Activated CD8-positive, alpha-beta memory T cell treated with anti-CD3 and anti-CD28 coated beads, Interleukin-2, amount 10 ng/mL, durations not matched to agents 7 days and 5 days (primary cell): ENCODE measurements around the gene SCN7A. TPM values are rescaled to one million over a fixed set of nuclear protein-coding genes. Genes with fewer than 3 reads are reported as not detected.
"Not testable (repeated sequence)": the region's sequence is repeated elsewhere in the genome, so short reads cannot be mapped to it uniquely, and the experiment has no call there.

Source experiments
- ATAC-seq: fragments of 150-1000 bp; cut with Tn5 transposase; one replicate; pipeline ENCODE4 v1.10.0; 2021; ENCODE audit warnings: moderate library complexity
- CTCF ChIA-PET: fragments of 350-600 bp; sonication (Branson Sonifier 250); formaldehyde crosslinking; loops from one replicate; lab custom pipeline; 2021; ENCODE audit warnings: antibody characterized with exemption; lab: Charles Lee
- DNase-seq: peaks from one replicate; pipeline ENCODE4 v3.0.0-alpha.2; 2020
- H3K27ac Mint-ChIP-seq: one replicate; pipeline ENCODE4 v1.8.0; 2021; ENCODE audit warnings: mild to moderate bottlenecking, mixed read lengths
- H3K27me3 Mint-ChIP-seq: one replicate; pipeline ENCODE4 v1.8.0; 2021; ENCODE audit warnings: mixed read lengths
- H3K36me3 Mint-ChIP-seq: one replicate; pipeline ENCODE4 v1.8.0; 2021; ENCODE audit warnings: mild to moderate bottlenecking, mixed read lengths
- H3K4me1 Mint-ChIP-seq: one replicate; pipeline ENCODE4 v1.8.0; 2021; ENCODE audit warnings: mixed read lengths
- H3K4me3 Mint-ChIP-seq: one replicate; pipeline ENCODE4 v1.8.0; 2021; ENCODE audit warnings: mild to moderate bottlenecking, moderate library complexity, mixed read lengths
- H3K9me3 Mint-ChIP-seq: one replicate; pipeline ENCODE4 v1.8.0; 2022; ENCODE audit warnings: low read depth, mixed read lengths
- total RNA-seq, 2 experiments: library from RNA; stranded (reverse); gene quantifications; one replicate each; pipeline ENCODE4 v1.2.3, GENCODE V29; 2021

SCN7A gene
- total RNA-seq, 2 experiments from 2014 or later, result not detected

- no peak for DNase-seq
- no peaks in the 10 kb centered on the region for H3K36me3 Mint-ChIP-seq
- peaks cover 35% of the 10 kb centered on the region for H3K27me3 Mint-ChIP-seq
- no peak for ATAC-seq
- H3K4me3 Mint-ChIP-seq, result no peak overlapping the region
- no peak overlapping the region for H3K27ac Mint-ChIP-seq
- CTCF ChIA-PET, result no interaction called here
- H3K9me3 Mint-ChIP-seq, result no peaks in the 10 kb centered on the region
- peaks cover 11% of the 10 kb centered on the region for H3K4me1 Mint-ChIP-seq
These were observed 120.1 kb downstream of the SCN7A start for GRCh38 chr2:166373951-166374350.

GRCh38 chr2:166373539-166373938 lies 120.5 kb downstream of the SCN7A start:
- Mint-ChIP-seq H3K27me3 (peaks cover 35% of the 10 kb centered on the region), H3K4me1 (peaks cover 11% of the 10 kb centered on the region), H3K27ac (no peak overlapping the region), H3K36me3 (no peaks in the 10 kb centered on the region), H3K9me3 (no peaks in the 10 kb centered on the region), H3K4me3 (no peak overlapping the region)
- CTCF ChIA-PET, result no interaction called here
- ATAC-seq, result no peak
- DNase-seq, result no peak

DNA sequence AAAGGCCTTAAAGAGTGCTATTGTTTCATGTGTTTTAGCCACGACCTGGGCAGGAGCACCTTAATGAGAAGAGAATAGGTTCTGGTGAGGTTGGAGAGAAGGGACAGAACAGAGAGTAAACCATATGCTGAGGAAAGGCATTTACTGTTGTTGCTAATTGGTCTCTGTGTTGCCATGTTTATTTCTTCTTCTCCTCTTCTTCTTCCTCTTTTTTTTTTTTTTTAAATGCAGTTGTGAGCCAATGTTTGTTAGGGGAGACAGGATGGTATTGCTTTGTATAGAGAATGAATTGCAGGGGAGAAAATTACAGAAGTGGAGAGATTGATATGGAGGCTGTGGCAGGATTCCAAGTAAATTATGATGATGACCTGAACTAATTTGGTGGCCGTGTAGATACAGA lies 120.9 kb downstream of the SCN7A start:
- DNase-seq (no peak), ATAC-seq (no peak)
- CTCF ChIA-PET, result no interaction called here
- Mint-ChIP-seq H3K9me3 (no peaks in the 10 kb centered on the region), H3K27ac (no peak overlapping the region), H3K27me3 (peaks cover 33% of the 10 kb centered on the region), H3K36me3 (no peaks in the 10 kb centered on the region), H3K4me3 (no peak overlapping the region), H3K4me1 (peaks cover 11% of the 10 kb centered on the region)

GRCh38 chr2:166372046-166372445 lies 122.0 kb downstream of the SCN7A start:
- Mint-ChIP-seq H3K27ac (no peak overlapping the region), H3K36me3 (no peaks in the 10 kb centered on the region), H3K4me3 (no peak overlapping the region), H3K9me3 (no peaks in the 10 kb centered on the region), H3K4me1 (peaks cover 11% of the 10 kb centered on the region), H3K27me3 (peaks cover 26% of the 10 kb centered on the region)
- ATAC-seq, result no peak
- DNase-seq, result no peak
- CTCF ChIA-PET, result no interaction called here

DNA sequence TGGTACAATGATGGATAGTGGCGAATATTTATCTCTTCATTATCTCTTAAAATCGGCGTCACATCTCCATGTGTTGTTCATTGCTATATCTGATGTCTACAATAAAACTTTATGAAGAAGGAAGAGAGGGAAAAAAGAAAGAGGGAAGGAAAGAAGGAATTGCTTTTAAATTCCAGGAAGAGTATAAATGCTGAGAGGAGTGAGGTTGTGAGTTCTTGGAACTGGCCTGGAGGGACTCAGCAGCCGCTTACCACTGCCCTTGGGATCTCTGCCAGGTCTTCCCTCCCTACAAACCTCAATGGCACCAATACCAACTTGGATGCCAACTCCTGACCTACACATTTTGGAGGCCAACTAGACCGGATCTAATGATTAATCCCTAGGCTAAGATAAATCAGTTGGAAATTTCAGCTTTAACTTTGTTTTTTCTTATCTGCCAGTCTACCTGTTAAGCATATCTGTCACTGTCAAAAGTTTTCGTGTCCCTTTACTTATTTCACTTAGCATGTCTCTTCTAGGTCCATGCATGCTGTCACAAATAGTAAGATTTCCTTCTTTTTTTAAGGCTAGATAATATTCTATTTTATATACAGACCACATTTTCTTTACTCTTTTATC lies 128.1 kb downstream of the SCN7A start:
- DNase-seq, result no peak
- H3K4me3 Mint-ChIP-seq, result no peak overlapping the region
- no peak for ATAC-seq
- H3K36me3 Mint-ChIP-seq, result no peaks in the 10 kb centered on the region
- CTCF ChIA-PET, result no interaction called here
- no peaks in the 10 kb centered on the region for H3K9me3 Mint-ChIP-seq
- H3K27ac Mint-ChIP-seq, result no peak overlapping the region
- H3K27me3 Mint-ChIP-seq, result no peaks in the 10 kb centered on the region
- H3K4me1 Mint-ChIP-seq, result no peaks in the 10 kb centered on the region

DNA sequence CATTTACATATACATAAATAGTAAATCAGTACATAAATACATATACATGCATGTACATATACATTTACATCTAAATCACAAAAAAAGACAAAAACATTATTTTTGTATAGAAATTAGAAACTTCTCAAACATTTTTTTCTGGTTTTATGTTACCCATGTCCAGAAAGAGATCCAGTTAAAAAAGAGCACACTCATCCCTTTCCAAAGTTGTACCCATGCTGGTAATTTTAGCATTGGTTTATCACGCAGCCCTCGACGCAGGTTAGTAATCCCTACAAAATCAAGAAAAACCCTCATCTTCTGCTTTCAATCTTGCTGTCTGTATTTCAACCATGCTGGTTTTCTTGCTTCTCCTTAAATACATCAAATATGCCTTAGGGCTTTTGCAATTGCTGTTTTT lies 128.8 kb downstream of the SCN7A start:
- no peak overlapping the region for H3K27ac Mint-ChIP-seq
- no peaks in the 10 kb centered on the region for H3K36me3 Mint-ChIP-seq
- ATAC-seq (no peak), DNase-seq (no peak)
- no peaks in the 10 kb centered on the region for H3K27me3 Mint-ChIP-seq
- H3K4me1 Mint-ChIP-seq, result no peaks in the 10 kb centered on the region
- no peak overlapping the region for H3K4me3 Mint-ChIP-seq
- CTCF ChIA-PET, result no interaction called here
- no peaks in the 10 kb centered on the region for H3K9me3 Mint-ChIP-seq

GRCh38 chr2:166364476-166365161 lies 129.4 kb downstream of the SCN7A start:
- Mint-ChIP-seq H3K27ac (no peak overlapping the region), H3K4me3 (no peak overlapping the region)

GRCh38 chr2:166361351-166362153 lies 132.5 kb downstream of the SCN7A start:
- no peak overlapping the region for H3K27ac Mint-ChIP-seq
- CTCF ChIA-PET, result no interaction called here
- ATAC-seq (no peak), DNase-seq (no peak)
- no peaks in the 10 kb centered on the region for H3K36me3 Mint-ChIP-seq
- no peaks in the 10 kb centered on the region for H3K9me3 Mint-ChIP-seq
- no peak overlapping the region for H3K4me3 Mint-ChIP-seq
- H3K27me3 Mint-ChIP-seq, result no peaks in the 10 kb centered on the region
- no peaks in the 10 kb centered on the region for H3K4me1 Mint-ChIP-seq

More at GRCh38 chr2:166364476-166365161, 129.4 kb downstream of the SCN7A start:
- no peaks in the 10 kb centered on the region for H3K36me3 Mint-ChIP-seq
- H3K9me3 Mint-ChIP-seq, result no peaks in the 10 kb centered on the region
- H3K4me1 Mint-ChIP-seq, result no peaks in the 10 kb centered on the region
- DNase-seq (no peak), ATAC-seq (no peak)
- CTCF ChIA-PET, result no interaction called here
- no peaks in the 10 kb centered on the region for H3K27me3 Mint-ChIP-seq

- no peak overlapping the region for H3K27ac Mint-ChIP-seq
- no peaks in the 10 kb centered on the region for H3K9me3 Mint-ChIP-seq
- no peaks in the 10 kb centered on the region for H3K27me3 Mint-ChIP-seq
- DNase-seq, result no peak
- CTCF ChIA-PET, result no interaction called here
- no peak for ATAC-seq
- H3K4me3 Mint-ChIP-seq, result no peak overlapping the region
- no peaks in the 10 kb centered on the region for H3K4me1 Mint-ChIP-seq
- no peaks in the 10 kb centered on the region for H3K36me3 Mint-ChIP-seq
These were observed 133.1 kb downstream of the SCN7A start for GRCh38 chr2:166360906-166361305.

DNA sequence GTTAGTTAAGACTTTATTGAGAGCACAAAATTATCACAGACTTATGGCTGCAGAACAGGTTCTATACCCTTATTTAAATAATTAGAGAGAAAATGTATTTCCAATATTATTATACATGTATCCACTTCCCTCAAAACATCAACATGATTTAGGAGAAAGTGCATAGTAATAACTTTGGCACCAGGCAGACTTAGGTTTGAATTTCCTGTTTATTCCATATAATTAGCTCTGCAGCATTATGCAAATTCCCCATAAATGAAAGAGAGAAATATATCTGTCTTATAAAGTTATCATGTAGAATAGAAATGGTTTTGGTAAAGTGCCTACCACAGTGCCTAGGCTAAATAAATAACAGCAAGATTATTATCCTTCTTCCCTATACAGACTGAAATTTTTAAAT lies 133.6 kb downstream of the SCN7A start:
- CTCF ChIA-PET, result no interaction called here
- Mint-ChIP-seq H3K4me1 (no peaks in the 10 kb centered on the region), H3K9me3 (no peaks in the 10 kb centered on the region)

GRCh38 chr2:166357950-166358321 lies 136.1 kb downstream of the SCN7A start:
- ATAC-seq, H3K4me3 Mint-ChIP-seq: not testable (repeated sequence)

More for the DNA sequence above, 133.6 kb downstream of the SCN7A start:
- Mint-ChIP-seq H3K36me3 (no peaks in the 10 kb centered on the region), H3K4me3 (no peak overlapping the region), H3K27me3 (no peaks in the 10 kb centered on the region), H3K27ac (no peak overlapping the region)
- ATAC-seq (no peak), DNase-seq (no peak)

DNA sequence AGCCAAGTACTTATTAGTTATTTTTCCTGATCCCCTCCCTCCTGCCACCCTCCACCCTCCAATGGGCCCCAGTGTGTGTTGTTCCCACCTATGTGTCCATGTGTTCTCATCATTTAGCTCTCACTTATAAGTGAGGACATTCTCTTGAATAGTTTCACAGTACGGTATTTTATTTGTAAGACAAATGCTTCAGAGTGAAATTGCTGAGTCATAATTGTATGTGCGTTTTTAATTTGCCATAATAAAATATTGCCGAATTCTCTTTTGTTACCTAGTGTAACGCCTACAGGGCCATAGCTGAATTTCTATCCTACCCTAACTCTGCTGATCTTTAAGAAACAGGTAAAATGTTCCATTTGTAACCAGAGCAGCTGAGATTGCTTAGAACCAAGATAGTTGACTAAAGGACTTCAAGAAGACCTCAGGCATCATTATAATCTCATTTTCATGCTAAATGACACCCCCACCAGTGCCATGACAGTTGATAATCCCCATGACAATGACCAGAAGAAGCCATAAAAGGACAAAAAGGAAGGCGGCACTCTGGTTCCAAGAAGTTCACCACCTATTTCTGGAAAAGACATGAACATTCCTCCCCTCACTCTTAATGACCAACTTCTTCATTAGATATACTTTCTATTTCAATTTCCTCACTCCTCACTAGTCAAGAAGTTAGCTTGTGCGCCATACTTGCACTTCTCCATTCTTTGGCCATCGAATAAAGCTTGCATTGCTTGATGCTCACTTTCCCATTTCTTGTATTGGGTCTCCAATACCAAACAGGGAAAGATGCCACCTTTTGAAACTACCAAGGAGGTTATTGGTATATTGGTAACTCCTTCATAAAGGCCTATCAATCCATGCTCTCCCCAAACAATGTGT lies 136.7 kb downstream of the SCN7A start:
- Mint-ChIP-seq H3K4me3 (no peak overlapping the region), H3K27me3 (no peaks in the 10 kb centered on the region), H3K27ac (no peak overlapping the region), H3K9me3 (no peaks in the 10 kb centered on the region), H3K4me1 (no peaks in the 10 kb centered on the region), H3K36me3 (no peaks in the 10 kb centered on the region)
- CTCF ChIA-PET, result no interaction called here
- no peak for DNase-seq
- no peak for ATAC-seq

More at GRCh38 chr2:166357950-166358321, 136.1 kb downstream of the SCN7A start:
- CTCF ChIA-PET, H3K4me1 Mint-ChIP-seq, H3K27me3 Mint-ChIP-seq, H3K27ac Mint-ChIP-seq, H3K36me3 Mint-ChIP-seq, H3K9me3 Mint-ChIP-seq, DNase-seq: not testable (repeated sequence)
